Measurements from ENCODE around the gene RIPPLY1.

DNA sequence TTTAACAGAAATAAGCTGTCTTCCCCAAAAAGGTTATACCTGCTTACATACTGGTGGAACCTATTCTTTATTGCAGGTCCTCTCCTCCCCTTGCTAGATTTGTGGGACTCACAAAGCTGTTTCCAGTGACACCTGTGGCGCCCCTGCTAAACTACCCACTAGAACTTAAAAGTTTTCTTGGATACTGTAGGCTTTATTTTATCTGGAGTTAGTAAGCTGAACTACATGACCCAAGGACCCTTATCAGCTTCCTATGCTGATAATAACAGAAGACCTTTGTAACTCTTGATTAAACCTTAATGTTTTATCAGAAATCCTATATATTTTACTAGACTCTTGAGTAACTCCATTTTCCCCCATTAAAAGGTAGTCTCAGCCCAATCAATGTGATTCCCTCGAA, 49.4 kb upstream of the RIPPLY1 start:
- TF ChIP-seq, protein P1, sequence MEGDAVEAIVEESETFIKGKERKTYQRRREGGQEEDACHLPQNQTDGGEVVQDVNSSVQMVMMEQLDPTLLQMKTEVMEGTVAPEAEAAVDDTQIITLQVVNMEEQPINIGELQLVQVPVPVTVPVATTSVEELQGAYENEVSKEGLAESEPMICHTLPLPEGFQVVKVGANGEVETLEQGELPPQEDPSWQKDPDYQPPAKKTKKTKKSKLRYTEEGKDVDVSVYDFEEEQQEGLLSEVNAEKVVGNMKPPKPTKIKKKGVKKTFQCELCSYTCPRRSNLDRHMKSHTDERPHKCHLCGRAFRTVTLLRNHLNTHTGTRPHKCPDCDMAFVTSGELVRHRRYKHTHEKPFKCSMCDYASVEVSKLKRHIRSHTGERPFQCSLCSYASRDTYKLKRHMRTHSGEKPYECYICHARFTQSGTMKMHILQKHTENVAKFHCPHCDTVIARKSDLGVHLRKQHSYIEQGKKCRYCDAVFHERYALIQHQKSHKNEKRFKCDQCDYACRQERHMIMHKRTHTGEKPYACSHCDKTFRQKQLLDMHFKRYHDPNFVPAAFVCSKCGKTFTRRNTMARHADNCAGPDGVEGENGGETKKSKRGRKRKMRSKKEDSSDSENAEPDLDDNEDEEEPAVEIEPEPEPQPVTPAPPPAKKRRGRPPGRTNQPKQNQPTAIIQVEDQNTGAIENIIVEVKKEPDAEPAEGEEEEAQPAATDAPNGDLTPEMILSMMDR (IDR thresholded peaks at IDR 0.05; ENCODE audit: low read length), result no peak
- TF ChIP-seq EZH2phosphoT487 (IDR thresholded peaks at IDR 0.05; ENCODE audit: low read length), result no peak

All from MM.1S (cell line).